K562 (cell line): Measurements from ENCODE around the gene PIGQ.

Experiments used
- CREB1 ChIP-seq, 2 experiments: sonication (generic) in 1 of 2; formaldehyde crosslinking in 1 of 2; IDR thresholded peaks; 2 replicates each; pipeline versions ENCODE4 v1.6.1 to v1.8.0; 2012 to 2022; ENCODE audit warnings: inconsistent platforms in 1 of 2, mild to moderate bottlenecking in 1 of 2, missing genetic modification reagents in 1 of 2, moderate library complexity in 1 of 2
- NKRF ChIP-seq: fragments of 450-650 bp; IDR thresholded peaks from 2 replicates; pipeline ENCODE4 v1.6.1; 2016; ENCODE audit warnings: borderline replicate concordance

- TF ChIP-seq NKRF (no peak), CREB1 (IDR thresholded peaks at IDR 0.05) (no peak), CREB1 (CRISPR knock-in tag; IDR thresholded peaks at IDR 0.05) (no peak)
These were observed 63.7 kb downstream of the PIGQ start for GRCh38 chr16:633336-634050.
